Motor neuron (in vitro differentiated cells): ENCODE data around the gene TSPAN18. TPM values are rescaled to one million over a fixed set of nuclear protein-coding genes. Genes with fewer than 3 reads are reported as not detected.

ENCODE experiments used
- ATAC-seq, 8 experiments: fragments of 200-7000 bp; cut with Tn5 transposase; replicated peaks in 6 of 8; 2 replicates each; pipeline ENCODE4 v1.8.0; 2021; ENCODE audit warnings: mild to moderate bottlenecking in 8 of 8, moderate library complexity in 8 of 8
- H3K27ac ChIP-seq, 2 donors: fragments of 250-450 bp; sonication (Bioruptor Pico); 2 replicates each; pipeline ENCODE4 v1.9.0; 2021; ENCODE audit warnings: antibody characterized with exemption in 2 of 2, mild to moderate bottlenecking in 2 of 2, moderate library complexity in 1 of 2
- H3K4me1 ChIP-seq, 2 donors: fragments of 250-450 bp; sonication (Bioruptor Pico); replicated peaks in 1 of 2; 2 replicates each; pipeline ENCODE4 v1.6.1; 2021; ENCODE audit warnings: antibody characterized with exemption in 2 of 2, mild to moderate bottlenecking in 2 of 2, moderate library complexity in 1 of 2
- H3K4me3 ChIP-seq, 5 donors: fragments of 250-450 bp; sonication (Bioruptor Pico); 2 replicates each; pipeline ENCODE4 v1.9.0; 2021; ENCODE audit warnings: antibody characterized with exemption in 5 of 5, mild to moderate bottlenecking in 5 of 5, moderate library complexity in 4 of 5
- WGBS, 10 experiments: fragments of 450-650 bp; shearing (Covaris generic); methylation state at CpG; one replicate each; pipeline ENCODE4 v1.0.0; 2022; 5-methylcytosine and 5-hydroxymethylcytosine counted together
- in situ Hi-C, 9 experiments: fragments of 400-800 bp; cut with MboI; loops; one replicate each; pipeline ENCODE4 v1.15.0; 2021; ENCODE audit warnings: low sequenced_read_pairs in 9 of 9, low pct_unique_long_range_greater_than_20kb in 2 of 9; ENCODE audit not compliant: unreplicated experiment in 9 of 9
- total RNA-seq, 8 experiments: library from RNA; unstranded; fragments of 300-600 nt; gene quantifications; 2 replicates each; pipeline versions ENCODE4 v1.2.3 to v1.2.4, GENCODE V29; 2022

Gene TSPAN18
- total RNA-seq, 8 experiments from 2014 or later: 17.4 to 128 (median 30.2) TPM

DNA sequence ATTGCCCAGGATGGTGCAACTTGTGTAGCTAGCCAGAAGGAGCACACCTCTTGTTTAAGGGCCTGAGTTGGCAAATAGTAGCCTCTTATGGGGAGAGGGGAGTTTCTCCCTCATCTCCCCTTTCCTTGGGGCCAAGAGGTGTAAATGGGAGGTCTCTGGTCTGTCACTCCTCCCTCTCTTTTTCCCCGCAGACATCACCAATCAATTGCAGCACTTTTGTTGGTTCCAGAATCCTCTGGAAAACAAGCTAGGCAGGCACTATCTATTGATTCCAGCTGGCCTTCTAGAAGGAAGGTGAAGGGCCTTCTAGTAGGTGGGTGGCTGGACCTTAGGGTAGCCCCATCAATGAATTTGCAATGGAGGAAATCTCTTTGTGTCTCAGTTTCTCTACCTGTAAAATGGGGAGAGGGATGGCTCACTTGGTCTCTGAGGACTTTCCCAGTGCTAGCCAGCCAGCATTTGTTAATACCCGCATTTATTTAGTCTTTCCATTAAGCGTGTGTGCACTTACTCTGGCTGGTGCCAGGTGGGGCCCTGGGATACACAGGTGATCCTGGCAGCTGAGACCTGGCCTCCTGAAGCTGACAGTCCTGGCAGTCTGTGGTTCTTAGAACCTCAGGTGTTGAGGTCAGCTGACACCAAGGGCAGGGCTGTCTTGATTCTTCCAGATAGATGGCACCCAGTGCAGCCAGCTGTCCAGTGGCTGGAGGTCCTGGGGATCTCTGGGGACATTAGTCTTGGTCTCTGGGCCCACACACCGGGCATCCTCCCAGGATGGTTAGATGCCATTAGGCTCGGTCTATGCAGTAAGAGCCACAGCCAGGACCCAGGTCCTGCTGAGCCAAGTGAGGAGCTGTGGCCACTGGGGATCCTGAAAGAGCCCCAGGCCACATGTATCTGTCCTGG is 51.7 kb downstream of the TSPAN18 start:
- peak overlapping the region in 1 of 2 donors; percentile 17 for H3K27ac ChIP-seq
- 60 to 100% (median 100%) methylated on average over 1 to 4 of the region's 5 CpGs; no CpG with 5 or more reads in 3 of the 10 experiments for WGBS, 10 experiments
- in situ Hi-C loops: no loop called here
- ATAC-seq: no peak
- peaks cover 43 to 45% of the 10 kb centered on the region in 2 donors for H3K4me1 ChIP-seq
- H3K4me3 ChIP-seq: no peak overlapping the region

DNA sequence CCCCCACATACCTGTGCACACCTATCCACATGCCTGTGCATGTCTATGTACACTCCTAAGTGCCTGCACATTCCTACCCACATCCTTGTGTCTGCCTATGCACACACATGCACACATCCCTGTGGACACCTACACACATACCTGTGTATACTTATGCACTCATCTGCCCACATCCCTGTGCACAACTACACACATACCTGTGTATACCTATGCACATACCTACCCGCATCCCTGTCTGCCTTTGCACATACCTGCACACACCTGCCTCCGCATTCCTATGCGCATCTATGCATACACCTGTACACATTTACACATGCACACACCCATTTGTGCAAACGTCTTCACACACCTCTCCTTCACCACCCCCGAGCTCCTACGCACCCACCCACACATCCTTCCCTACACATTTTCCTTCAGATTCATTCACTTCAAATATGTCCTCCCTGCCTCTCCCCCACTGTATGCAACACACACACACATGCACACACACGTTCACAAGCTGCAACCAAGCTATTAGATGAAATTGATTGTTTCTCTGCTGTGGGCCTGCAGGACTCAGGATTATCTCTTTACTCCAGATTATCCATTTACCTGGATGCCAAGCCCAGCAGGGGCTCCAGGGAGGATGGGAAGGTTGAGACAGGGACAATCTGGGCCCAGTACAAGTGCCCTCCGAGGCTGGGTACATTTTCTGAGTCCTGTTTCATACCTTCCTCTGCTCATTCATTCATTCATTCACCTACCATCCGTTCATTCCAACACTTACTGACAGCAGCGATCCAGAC is 53.2 kb downstream of the TSPAN18 start:
- peaks cover 45 to 48% of the 10 kb centered on the region in 2 donors for H3K4me1 ChIP-seq
- in situ Hi-C loops: no loop called here
- no peak overlapping the region for H3K4me3 ChIP-seq
- ATAC-seq: no peak
- H3K27ac ChIP-seq: no peak overlapping the region
- 42 to 100% (median 85%) methylated on average over 1 to 10 of the region's 10 CpGs for WGBS, 10 experiments

DNA sequence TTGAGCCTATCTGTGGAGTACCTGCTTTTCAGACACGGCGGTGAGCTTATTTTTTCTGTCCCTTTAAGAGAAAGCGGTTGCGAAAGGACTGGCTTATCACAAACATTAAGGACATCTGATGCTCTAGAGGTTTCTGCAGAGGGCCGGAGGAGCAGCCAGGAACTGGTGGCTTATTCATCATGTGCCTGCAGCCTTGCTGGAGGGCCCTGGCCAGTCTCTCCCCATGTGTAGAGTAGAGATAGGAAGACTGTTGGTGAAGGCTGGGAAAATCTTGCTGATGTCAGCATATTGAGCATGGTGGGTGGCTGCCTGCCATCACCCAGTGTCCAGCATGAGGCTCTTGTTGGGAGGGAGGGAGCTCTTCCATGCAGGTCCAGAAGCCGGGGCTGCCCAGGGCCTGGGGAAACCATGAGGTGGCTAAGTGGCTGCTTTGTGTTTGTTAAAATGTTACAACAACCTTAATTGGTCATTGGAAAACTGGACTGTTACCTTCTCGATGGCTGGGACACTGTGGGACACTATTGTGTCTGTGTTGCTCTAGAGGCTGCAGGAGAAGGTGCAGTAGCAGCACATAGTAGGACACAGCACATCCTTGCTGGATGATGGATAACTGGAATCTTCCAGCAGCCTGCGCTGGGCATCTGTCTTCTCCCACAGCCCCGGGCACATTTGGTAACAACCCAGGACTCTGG is 54.3 kb downstream of the TSPAN18 start:
- ATAC-seq: peak; percentile 18 to 55 (median 46)
- WGBS, 10 experiments: 36 to 100% (median 80%) methylated on average over 1 to 6 of the region's 9 CpGs; no CpG with 5 or more reads in 3 of the 10 experiments
- peak overlapping the region in 1 of 2 donors; percentile 36 for H3K27ac ChIP-seq

DNA sequence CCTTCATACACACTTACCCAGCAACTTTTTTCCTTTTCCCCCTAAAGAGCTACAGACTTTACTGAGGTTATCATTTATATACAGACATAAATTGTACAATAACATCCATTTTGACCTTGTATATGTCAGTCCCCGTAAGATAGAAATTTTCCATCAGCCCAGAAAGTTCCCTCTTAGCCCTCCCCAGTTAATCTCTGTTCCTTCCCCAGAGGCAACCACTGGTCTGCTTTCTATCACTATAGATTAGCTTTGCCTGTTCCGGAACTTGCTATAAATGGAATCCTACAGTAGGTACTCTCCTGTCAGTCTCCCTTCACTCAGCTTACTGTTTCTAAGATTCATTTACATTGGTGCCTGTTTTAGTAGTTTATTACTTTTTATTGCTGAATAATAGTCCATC is 54.9 kb downstream of the TSPAN18 start:
- Histone ChIP-seq H3K4me3 (no peak overlapping the region), H3K4me1 (peaks cover 58 to 60% of the 10 kb centered on the region in 2 donors), H3K27ac (no peak overlapping the region)
- no peak for ATAC-seq
- 80 to 100% (median 91%) methylated on average over 1 to 2 of the region's 2 CpGs; no CpG with 5 or more reads in 2 of the 10 experiments for WGBS, 10 experiments
- in situ Hi-C loops: no loop called here

More for the DNA sequence above, 54.3 kb downstream of the TSPAN18 start:
- Histone ChIP-seq H3K4me1 (peaks cover 55 to 57% of the 10 kb centered on the region in 2 donors), H3K4me3 (no peak overlapping the region)
- in situ Hi-C loops: no loop called here

DNA sequence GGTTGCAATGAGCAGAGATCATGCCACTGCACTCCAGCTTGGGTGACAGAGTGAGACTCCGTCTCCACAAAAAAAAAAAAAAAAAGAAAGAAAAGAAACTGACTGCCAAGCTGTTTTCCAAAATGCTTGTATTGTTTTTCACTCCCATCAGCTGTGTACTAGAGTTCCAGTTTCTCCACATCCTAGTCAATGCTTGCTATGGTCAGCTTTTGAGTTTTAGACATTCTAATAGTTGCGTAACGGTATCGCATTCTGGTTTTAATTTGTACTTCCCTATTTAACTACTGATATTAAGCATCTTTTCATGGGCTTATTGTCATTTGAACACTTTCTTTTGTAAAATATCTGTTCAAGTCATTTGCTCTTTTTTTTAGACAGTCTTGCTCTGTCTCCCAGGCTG is 55.7 kb downstream of the TSPAN18 start:
- H3K4me3 ChIP-seq: no peak overlapping the region
- 90 to 100% (median 96%) methylated on average over 3 to 4 of the region's 4 CpGs; no CpG with 5 or more reads in 1 of the 10 experiments for WGBS, 10 experiments
- peaks cover 52 to 55% of the 10 kb centered on the region in 2 donors for H3K4me1 ChIP-seq
- in situ Hi-C loops: no loop called here
- ATAC-seq: no peak
- H3K27ac ChIP-seq: no peak overlapping the region

DNA sequence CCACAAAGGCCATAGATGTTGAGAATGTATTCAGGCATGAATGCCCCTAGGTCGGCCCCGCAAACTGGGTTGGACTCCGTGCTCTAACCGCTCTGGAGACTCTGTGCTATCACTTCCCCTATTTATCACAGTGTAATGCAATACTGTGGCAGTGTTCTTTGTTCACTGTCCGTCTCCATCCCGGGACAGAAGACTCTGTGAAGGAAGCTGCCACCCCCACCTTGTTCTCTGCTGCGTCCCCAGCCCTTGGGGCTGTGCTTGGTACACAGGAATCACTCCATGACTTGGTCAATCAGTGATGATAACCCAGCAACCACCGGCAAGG is 57.6 kb downstream of the TSPAN18 start:
- WGBS, 10 experiments: 0 to 79% (median 33%) methylated on average over 1 to 7 of the region's 8 CpGs; no CpG with 5 or more reads in 3 of the 10 experiments
- Histone ChIP-seq H3K4me1 (peaks cover 58 to 60% of the 10 kb centered on the region in 2 donors), H3K4me3 (no peak overlapping the region), H3K27ac (peak overlapping the region; percentile 66 to 83)
- peak in 6 of 8 experiments; percentile 37 to 71 (median 66) for ATAC-seq
- in situ Hi-C loops: no loop called here

DNA sequence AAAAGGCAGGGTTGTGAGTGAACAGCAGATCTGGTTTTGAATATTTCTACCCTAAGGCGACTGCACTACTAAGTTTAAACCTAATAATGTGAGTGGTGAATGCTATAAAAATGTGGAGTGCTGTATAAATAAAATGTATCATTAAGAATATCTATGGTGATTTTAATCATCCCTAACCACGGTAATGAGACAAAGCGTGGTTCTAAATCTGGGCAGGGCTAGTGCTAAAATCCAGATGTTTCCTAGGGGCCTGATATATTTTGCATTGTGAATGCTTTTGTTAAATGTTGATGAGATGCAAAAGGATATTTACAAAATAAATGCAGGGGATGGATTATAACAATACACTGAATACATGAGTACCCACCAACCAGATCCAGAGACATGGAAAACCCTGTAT is 58.1 kb downstream of the TSPAN18 start:
- 0 to 76% (median 13%) methylated on average over 1 to 3 of the region's 3 CpGs; no CpG with 5 or more reads in 3 of the 10 experiments for WGBS, 10 experiments
- in situ Hi-C loops: no loop called here
- peak in 3 of 8 experiments; percentile 46 to 74 (median 61) for ATAC-seq
- peak overlapping the region in 1 of 2 donors; percentile 66 for H3K27ac ChIP-seq
- H3K4me3 ChIP-seq: no peak overlapping the region
- H3K4me1 ChIP-seq: peaks cover 60 to 62% of the 10 kb centered on the region in 2 donors

DNA sequence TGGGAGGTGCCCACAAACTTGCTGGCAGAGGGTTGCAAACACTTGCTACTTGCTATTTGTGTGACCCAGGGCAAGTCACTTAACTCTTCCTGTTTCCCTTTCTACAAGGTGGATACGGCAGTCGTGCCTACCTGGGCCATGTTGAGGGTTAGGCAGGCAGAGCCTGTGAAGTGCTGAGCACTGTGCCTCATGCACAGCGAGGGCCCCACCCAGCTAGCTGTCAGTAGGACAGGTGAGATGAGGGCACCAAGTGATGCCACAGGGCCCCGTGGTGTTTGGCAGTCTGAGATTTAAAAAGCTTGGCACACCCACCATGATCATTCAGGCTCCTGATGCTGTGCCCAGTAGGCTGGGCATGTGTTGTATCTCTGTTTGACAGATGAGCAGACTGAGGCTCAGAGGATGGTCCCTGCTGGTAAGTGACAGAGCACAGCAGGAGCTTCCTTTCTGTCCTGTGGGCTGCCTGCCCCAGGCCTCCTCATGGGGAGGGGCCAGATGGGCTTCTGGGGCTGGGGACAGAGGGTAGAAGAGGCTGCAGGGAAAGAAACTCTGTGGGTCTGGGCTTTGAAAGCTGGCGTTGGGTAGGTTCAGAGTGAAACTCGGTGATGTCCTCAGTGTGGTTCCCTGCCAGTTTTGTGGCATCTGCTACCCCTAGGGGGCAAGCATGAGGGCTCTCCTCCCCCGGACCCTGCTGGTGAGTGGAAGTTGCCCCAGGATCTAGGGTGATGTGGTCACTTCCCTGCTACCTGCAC is 59.3 kb downstream of the TSPAN18 start:
- ATAC-seq: peak in 2 of 8 experiments; percentile 5 to 9
- peaks cover 51 to 52% of the 10 kb centered on the region in 2 donors for H3K4me1 ChIP-seq
- H3K27ac ChIP-seq: no peak overlapping the region
- no peak overlapping the region for H3K4me3 ChIP-seq
- in situ Hi-C loops: no loop called here
- WGBS, 10 experiments: 20 to 80% (median 52%) methylated on average over 1 to 4 of the region's 7 CpGs; no CpG with 5 or more reads in 6 of the 10 experiments

DNA sequence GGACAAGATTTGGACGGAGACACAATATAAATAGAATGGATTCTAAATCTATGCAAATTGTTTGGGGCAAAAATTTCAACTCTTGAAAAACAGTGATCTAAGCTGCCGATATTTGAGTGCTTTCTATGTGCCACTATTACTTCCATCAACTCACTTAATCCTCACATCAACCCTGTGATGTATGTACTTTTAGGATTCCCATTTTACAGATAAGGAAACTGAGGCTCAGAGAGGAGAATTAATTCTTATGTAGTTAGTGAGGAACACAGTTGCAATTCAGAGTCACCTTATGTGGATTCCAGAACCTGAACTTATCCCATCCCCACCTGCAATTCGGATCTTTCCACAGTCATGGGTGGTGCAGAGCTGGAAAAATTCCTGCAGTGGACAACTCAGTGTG is 60.3 kb downstream of the TSPAN18 start:
- H3K4me1 ChIP-seq: peaks cover 47 to 52% of the 10 kb centered on the region in 2 donors
- in situ Hi-C loops: no loop called here
- no peak for ATAC-seq
- 13 to 100% (median 83%) methylated on average over 1 to 3 of the region's 3 CpGs; no CpG with 5 or more reads in 2 of the 10 experiments for WGBS, 10 experiments
- H3K27ac ChIP-seq: no peak overlapping the region
- H3K4me3 ChIP-seq: no peak overlapping the region

DNA sequence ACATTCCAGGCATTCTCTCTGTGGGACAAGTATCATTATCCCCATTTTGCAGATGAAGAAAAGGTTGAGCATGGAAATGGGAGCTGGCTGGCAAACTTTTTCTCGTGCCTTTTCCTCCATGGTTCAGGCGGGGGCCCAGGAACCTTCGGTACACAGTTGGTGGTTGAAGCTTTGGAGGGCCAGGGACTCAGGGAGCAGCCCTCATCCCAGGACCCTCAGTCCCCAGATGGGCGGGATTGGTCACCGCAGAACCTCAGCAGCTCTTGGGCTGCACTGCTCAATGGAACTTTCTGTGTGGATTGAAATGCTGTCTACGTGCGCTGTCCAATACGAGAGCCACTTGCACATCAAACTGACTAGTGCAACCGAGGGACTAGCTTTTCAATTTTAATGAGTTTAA is 61.2 kb downstream of the TSPAN18 start:
- in situ Hi-C loops: no loop called here
- ATAC-seq: peak in 1 of 8 experiments; percentile 31
- peaks cover 57 to 60% of the 10 kb centered on the region in 2 donors for H3K4me1 ChIP-seq
- no peak overlapping the region for H3K4me3 ChIP-seq
- no peak overlapping the region for H3K27ac ChIP-seq
- WGBS, 10 experiments: 50 to 95% (median 88%) methylated on average over 2 to 8 of the region's 9 CpGs; no CpG with 5 or more reads in 5 of the 10 experiments

DNA sequence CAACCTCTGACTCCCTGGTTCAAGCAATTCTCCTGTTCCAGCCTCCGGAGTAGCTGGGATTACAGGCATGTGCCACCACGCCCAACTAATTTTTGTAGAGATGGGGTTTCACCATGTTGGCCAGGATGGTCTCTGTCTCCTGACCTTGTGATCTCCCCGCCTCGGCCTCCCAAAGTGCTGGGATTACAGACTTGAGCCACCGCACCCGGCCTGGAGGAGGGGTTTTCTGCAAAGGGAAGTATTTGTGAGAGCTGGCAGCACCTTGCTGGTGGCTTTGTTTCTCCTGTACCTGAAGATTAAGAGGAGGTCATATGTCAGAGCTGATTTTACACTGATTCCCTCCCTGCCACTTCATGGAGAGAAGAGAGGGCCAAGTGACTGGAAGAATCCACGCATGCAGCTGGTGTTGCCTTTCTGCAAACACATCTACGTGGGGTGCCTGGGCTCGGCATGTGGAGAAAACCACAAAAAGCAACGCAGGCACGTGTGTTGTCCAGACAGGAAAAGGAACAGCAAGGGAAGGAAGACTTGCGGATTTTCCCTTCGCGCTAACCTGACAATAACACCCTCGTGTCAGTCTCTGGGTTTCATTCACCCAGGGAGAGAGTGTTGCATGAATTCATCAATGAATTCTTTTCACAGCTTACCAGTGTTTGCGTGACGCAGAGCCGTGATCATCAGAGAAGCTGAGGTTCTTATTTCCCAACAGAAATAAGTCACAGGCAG is 61.9 kb downstream of the TSPAN18 start:
- ATAC-seq: peak in 1 of 8 experiments; percentile 3
- peak overlapping the region in 1 of 2 donors; percentile 42 for H3K27ac ChIP-seq
- in situ Hi-C loops: no loop called here
- no peak overlapping the region for H3K4me3 ChIP-seq
- H3K4me1 ChIP-seq: peaks cover 58 to 63% of the 10 kb centered on the region in 2 donors
- WGBS, 10 experiments: 40 to 87% (median 65%) methylated on average over 1 to 15 of the region's 18 CpGs; no CpG with 5 or more reads in 1 of the 10 experiments
